HG03066 (cell line): ENCODE results near the gene ABHD8.

Source experiments
- ATAC-seq: cut with Tn5 transposase; IDR thresholded peaks from one replicate; pipeline ENCODE4 v1.9.1; 2021; ENCODE audit warnings: low read depth; ENCODE audit not compliant: unreplicated experiment

ABHD8 gene

DNA sequence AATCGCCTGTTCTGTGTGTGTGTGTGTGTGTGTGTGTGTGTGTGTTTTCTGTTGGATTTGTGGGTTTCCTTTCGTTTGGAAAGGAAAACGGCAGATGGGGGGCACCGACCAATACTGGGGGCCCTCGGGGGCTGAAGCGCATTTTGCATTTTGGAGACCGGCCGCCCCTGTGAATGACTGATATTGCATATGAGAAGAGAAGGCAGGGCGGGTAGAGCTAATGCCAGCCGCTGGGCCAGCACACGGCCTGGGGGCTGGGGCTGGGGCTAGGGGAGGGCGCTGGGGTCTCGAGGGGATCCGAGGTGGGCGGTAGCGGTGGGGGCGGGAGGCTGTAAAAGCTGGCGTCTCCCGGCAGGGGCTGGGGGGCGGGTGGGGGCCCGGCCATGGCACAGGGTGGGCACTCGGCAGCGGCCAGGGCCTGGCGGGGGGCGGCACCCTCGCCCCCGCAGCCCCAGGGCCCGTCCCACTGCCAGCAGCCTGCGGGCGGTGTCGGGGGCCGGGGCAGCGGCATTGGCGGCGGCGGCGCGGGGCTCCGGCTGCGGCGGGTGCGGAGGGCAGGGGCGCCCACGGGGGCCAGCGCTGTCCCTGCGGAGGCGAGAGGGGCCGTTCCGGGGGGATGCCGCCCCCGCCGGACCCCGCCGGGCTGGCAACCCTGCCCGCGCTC, 20.2 kb upstream of the ABHD8 start:
- no peak for ATAC-seq

DNA sequence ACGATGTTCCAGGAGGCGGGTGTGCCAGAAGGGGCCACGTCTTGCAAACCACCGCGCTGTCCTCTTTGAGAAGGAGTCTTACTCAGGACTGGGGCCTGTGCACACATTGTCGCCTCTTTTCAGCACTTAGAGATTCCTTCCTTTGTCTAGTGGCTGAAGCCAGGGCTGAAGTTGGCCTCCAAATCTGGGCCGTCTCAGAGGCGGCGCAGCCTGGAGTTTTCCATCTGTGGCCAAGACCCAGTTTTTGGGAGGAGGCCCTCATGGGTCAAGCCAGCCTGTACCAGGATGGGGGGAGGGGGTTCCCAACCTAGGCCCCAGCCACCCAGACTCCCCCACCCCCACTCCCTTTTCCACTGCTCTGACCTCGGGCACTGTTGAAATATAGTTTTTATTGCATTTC, 19.6 kb upstream of the ABHD8 start:
- no peak for ATAC-seq

DNA sequence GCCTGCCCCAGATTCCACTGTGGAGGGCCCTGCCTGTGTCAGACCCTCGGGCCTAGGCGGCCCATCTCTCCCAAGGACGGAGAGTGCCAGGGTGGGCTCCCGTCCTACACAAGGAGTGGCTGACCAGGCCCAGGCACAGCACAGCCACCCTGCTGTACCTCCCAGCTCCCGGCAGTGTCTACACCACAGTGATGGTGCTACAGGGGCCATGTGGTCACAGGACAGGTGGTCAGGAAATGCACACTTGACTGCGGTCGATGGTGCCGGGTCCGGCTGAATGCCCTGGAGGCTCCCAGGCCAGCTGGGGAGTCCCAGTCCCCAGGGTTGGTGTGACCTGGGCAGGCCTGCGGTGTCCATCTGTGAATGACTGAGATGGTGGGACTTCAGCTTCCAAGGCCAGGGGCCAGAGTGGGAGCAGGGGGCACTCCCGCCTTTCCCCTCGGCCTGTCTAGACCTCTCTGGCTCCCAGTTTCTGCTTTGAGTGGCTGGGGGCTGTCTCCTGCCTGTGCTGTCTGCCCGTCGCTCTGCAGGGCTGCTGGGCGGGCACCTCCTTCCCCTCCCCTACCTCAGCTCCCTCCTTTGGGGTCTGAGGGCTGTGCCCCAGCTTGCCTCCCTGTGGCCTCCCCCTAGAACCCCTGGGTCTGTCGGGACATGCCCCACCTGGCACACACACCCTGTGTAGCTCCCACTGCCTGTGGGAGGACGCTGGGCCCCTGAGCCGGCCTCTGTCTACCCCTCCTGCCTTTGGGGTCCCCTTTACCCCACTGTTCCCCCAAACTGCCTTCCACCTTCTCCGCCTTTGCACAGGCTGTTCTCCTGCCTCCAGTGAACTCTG, 18.6 kb upstream of the ABHD8 start:
- ATAC-seq = no peak

DNA sequence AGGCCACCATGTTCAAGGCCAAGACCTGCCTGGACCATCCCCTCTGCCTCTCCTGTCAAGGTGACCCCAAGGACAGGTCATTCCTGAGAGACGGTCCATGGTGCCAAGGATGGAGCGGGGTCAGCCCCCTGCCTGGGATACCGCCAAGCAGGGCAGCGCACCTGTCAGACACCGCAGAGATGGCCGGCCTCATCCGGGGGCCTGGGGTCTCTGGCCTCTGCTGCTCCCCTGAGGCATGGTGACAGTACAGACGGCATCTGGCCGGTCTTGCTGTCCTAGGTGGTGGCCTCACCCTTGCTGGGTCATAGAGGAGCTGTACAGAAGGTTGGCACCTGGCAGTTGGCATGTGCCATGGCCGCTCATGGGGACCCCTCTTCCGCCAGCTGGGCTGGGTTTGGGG, 17.2 kb upstream of the ABHD8 start:
- no peak for ATAC-seq

DNA sequence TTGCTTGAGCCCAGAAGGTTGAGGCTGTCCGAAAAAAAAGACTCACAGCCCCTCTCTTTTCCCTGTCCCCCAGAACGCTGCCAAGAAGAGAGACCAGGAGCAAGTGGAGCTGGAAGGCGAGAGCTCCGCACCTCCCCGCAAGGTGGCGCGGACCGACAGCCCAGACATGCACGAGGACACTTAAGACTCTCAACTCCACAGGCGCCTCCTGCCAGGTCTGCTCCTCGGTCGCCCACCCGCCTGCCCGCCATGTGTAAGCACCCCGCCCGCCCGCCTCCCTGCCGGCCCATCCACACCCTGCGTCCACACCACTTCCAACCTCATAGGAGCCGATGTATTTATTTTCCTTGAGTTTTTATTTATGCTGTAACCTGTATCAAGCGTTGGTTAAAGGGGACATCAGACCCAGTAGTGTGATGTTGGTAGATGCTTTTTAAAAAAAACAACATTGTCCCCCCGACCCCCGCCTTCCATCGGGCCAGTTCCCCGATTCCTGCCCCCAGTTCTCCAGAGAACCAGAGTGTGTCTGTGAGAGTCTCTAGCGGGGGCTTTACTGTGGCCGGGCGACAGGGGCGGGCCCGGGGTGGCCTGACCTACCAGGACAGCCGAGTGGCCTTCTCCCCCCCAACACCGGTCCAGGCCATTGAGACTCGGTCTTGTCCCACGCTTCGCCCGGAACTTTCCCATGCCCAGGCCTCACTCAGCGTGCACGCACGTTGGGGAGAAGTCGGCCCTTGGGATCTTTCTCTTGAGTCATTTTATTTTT, 16.4 kb upstream of the ABHD8 start:
- no peak for ATAC-seq

DNA sequence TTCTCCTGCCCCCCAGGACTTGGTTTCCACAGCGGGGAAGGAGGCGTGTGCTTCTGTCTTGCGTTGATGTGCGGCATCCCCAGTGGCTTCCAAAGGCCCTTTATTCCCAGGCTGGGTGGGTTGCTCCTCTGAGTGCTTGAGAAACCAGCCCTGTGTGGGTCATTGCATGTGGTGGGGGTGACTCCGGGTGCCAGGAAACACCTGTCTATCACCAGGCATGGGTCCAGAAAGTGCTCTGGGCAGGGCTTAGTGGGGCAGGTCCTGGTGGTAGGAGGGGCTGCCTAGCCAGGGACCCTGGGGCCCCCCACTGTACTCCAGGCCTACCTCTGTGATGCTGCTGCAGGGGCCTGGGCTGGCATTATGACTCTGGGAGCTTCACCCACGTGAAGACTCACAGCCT, 15.7 kb upstream of the ABHD8 start:
- no peak for ATAC-seq

DNA sequence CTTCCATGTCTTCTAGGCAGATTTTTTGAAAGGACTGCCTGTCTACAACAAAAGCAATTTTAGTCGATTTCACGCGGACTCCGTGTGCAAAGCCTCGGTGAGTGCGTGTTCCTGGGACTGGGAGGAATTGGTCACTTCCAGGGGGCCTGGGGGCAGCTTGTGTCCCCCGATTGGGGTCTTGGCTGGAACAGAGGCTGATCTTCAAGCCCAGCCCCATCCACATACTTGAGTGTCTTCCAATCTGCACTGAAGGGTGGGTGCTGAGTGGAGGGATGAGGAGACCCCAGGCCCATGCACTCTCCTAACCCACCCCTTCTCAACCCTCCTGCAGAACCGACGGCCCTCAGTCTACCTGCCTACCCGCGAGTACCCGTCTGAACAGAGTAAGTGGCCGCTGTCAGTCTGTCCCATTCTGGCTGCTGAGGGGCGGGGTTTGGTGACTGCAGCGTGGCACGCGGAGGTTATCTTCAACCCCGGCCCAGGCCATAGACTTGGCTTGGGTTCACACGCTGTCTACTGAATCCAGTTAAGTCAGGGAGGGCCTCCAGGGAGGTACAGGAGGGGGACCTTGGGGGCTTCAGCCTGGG, 10.9 kb upstream of the ABHD8 start:
- ATAC-seq = no peak

DNA sequence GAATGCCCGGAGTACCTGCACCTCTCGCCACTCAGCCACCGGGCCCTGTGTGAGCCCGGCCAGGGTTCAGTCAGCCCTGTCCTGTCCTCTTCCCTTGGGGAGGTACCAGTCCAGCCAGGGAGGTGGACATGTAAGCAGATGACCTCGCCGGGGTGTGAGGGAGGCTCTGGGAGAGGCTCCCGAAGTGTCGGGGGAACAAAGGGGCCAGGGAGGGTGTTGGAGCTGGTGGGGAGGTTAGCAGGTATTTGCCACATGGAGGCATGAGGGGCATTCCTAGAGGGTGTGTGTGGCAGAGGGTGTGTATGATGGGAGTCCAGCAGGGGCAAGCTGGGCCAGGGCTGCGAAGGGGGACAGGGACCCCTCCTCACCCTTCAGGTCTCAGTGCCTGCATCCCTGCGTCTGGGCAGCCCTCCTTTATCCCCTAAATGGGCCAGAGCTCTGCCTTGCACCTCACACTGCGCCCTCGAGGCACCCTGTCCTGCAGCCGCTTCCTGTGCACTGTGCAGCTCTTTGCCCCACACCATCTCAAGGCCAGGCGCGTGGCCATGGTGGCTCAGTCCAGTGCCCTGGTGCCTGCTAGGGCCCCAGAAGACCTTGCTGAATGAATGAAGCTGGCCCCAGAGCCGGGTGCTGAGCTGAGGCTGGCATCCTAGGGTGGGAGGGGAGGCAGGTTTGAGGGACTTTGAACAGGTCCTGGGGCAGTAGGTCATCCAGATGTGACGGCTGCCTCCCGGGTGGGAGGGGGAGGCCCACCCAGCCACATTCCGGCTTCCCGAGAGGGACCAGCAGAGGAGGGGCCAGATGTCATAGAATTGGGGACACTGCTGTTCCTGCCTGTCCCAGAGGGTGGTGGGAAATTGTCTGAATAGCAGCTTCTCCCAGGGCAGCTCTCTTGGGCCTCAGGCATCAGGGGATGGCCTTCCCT, 9.2 kb upstream of the ABHD8 start:
- ATAC-seq = no peak

DNA sequence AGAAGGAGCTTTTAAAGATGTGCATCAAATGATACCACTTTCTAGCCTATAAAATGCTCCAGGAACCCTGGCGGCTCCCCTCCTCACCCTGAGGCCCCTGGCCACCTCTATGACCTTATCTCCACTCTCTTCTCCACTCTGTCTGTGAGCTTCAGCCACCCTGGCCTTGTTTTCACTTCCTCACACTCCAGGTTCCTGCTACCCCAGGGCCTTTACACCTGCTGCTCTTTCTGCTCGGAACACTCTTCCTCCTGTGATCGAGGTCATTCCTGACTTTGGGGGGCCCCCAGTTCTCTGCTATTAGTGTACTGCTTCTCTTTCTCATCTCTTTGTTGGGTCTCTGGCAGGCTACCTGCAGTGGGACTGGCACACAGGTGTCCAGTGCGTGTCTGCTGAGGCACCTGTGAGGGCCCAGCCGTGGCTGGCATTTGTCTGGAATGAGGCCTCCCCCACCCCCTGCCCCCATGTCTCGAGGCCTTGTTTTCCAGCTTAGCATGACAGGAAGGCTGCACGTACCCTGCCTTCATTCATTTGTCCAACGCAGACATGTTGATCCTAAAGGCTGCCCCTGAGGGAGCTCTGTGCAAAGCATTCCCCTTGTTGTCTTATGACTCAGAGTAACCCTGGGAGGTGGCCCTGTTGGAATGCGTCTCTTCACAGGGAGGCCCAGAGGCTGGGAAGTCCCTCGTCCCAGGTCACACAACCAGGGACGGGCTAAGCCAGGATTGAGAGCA, 8.4 kb upstream of the ABHD8 start:
- no peak for ATAC-seq

DNA sequence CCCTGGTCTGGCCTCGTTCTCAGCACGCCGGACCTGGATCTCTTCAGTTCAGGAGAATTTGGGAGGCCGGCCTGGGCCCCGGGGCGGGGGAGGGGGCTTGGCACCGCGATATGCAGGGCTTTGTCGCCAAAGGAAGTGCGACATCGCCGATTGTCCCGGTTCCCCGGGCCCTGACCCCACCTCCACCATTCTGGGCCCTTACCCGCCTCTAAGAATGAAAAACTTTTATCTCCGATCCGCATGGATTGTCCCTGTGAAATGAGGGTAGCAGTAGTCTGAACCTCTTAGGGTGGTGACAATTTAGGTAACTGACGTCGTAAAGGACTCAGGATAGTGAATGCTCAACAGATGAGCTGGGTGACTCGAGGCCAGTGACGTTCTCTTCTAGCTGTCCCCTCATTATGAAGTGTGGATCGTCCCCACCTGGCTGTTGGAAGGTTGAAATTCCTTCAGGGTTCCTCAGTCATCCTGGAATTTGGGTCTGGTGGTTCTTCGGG, 6.8 kb upstream of the ABHD8 start:
- no peak for ATAC-seq

DNA sequence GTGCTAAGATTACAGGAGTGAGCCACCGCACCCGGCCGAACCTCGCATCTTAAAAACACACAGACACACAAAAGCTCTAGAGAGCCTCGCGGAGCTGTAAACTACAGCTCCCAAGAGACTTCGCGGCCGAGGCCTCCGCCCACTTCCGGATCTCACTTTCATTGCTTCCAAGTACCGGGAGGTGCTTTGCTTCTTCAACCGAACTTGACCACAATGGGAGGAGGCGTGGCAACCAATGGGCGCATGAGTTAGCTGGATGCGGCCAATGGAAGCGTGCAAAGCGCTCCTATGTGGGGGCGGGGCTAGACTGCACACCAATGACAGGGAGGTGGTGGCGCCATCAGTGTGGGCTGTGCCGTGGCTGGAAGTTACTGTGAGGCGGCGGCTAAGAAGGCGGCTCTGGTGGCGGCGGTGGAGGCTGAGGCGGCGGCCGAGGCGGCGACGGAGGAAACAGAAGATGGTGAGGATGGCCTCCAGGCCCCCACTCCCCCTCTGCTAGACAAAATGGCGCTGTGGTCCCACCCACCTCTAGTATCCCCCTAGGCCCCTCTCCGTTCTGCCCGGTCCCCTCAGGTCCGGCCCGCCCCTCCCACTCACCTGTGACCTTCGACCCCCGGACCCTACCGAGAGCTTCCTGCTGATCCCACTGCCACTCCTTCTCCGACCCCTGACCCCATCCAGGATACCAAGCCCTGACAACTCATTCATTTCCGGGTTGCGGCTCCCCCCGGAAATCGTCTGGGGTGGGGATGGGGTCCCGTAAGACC, 6.2 kb upstream of the ABHD8 start, which contains the start of gene DDA1:
TSS of gene DDA1 (plus strand) at position 366 of the 767 bp plus-strand sequence. CDS start at position 458, 92 bp downstream.
- peak; percentile 71 for ATAC-seq

DNA sequence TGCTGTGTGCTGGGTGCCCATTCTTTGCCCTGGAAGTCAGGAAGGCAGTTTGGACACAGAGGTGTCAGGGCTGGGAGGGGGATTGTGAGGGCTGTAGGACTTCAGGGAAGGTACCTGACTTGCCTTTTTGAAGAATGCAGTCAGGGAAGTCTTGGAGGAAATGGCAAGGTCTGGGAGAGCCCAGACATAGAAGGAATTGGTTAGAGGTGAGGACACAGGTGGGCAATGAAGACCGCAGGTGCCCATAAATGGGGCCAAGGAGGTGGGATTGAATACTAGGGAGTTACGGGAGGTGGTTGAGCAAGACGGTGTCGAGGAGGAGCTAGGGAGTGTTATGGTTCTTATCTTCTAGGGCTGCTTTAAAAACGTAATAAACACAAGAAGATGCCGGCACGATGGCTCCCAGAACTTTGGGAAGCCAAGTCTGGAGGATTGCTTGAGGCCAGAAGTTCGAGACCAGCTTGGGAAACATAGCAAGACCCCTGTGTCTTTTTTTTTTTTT, 4.7 kb upstream of the ABHD8 start:
- ATAC-seq = no peak

DNA sequence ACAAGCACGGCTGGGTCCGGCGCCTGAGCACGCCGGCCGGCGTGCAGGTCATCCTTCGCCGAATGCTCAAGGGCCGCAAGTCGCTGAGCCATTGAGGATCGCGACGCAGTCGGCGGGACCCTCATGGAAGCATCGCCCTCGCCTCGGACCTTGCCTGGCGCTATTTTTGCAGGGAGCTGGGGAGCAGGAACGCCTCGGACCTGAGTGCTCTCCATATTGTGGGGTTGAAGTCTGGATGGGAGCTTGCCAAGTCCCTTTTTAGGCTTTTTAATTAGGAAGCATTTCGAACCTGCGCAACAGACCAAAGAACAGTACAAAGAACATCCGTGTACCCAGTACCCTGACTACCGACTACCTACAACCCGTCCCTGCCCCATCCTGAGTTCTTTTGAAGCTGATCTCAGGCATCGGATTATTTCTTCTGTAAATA, 3.1 kb upstream of the ABHD8 start:
- no peak for ATAC-seq

DNA sequence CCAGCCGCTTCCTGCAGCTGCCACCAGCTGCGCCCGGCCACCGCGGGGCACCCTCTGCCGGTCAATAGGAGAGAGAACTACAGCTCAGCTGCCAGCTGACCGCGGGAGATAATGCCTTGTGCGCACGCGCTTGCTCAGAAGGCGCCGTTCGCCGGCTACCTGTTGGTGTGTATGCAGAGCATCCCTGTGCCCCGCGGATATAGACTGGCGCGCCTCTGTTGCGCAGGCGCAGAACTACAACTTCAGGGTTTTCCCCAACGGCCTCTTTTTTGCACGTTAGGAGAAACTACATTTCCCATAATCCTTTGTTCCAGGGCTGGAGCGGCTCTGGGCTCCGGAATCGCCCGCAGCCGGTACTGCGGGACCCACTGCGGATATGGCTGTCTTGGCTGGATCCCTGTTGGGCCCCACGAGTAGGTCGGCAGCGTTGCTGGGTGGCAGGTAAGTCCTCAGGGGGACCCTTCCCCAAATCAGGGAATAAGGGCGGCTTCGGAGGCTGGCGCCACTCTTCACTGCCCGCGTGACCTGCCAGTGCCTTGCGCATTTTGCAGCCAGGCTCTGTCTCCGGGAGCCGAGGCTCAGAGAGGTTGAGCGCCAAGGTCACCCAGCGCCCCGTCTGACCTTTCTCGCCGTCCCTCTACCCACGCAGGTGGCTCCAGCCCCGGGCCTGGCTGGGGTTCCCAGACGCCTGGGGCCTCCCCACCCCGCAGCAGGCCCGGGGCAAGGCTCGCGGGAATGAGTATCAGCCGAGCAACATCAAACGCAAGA, 2.5 kb upstream of the ABHD8 start, which contains the start of gene MRPL34:
TSS of gene MRPL34 (plus strand) at position 356 of the 768 bp plus-strand sequence. CDS start at position 377, 21 bp downstream.
- peak; percentile 55 for ATAC-seq

DNA sequence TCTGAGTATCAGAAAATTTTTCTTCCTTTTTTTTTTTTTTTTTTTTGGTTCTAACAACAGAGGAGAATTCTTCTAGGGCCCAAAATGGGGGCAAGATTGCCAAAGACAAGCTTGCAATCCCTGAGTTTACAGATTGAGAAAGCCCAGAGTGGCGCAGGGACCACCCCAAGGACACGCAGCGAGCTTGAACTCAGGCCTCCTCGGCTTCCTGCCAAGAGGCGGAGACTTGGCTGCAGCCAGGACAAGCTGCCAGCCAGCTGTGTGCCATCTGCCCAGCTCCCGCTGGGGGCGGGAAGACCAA, 1.9 kb upstream of the ABHD8 start:
- no peak for ATAC-seq

DNA sequence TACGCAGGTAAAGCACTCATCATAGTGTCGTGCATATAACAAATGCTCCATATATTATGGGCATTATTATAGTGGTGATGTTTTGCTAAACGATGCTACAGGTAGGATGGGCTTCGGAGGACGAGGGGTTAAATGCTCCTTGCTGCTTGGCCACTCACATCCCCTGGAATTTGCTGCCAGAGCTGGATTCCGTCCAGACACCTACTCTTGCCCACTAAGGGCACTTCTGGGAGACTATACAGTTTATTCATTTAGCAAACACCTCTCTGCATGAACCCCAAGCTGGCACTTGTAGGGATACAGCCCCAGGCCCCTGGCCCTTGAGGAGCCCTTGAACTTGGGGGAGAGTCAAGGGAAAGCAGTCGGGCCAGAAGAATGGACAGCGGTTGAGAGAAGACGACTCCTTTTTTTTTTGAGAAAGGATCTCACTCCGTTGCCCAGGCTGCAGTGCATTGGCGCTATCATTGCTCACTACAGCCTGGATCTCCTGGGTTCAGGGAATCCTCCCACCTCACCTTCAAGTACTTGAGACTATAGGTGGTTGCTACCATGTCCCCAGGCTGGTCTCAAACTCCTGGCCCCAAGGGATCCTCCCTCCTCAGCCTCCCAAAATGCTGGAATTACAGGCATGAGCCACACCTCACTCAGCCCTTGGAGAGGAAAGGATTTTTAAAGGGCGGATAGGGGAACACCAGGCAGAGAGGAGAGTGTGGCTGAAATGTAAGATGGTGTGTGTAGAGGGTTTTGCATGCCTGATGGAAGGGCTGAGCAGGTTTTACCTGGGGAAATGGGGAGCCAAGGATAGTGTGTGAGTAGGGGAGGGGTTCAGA, 1.4 kb upstream of the ABHD8 start:
- ATAC-seq = no peak

DNA sequence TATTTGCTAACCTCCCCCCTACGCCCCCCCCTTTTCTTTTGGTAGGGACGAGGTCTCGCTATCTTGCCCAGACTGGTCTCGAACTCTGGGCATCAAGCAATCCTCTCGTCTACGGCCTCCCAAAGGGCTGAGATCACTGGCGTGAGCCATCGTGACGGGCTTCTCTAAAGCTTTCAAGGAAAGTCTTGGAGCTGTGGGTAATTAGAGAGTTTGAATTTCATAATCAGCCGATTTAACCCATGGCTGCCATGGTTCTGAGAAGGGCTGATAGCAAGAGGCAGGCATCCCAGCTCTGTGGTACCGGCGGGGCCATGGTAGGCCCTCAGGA, 679 bp upstream of the ABHD8 start:
- no peak for ATAC-seq
